GM12865 (cell line): ENCODE results near the gene PPIL6.
A peak's percentile ranks its signal among the peaks of the same experiment; 100 is the strongest.

Experiments used
- DNase-seq: peaks from one replicate; pipeline ENCODE4 v3.0.0; 2010; ENCODE audit warnings: low read depth
- H3K4me3 ChIP-seq: 2 replicates; pipeline ENCODE4 v1.5.1; 2011; ENCODE audit warnings: mild to moderate bottlenecking, low read depth, low read length, control low read depth
- CTCF ChIP-seq: IDR thresholded peaks from 2 replicates; pipeline ENCODE4 v1.5.1; 2011; ENCODE audit warnings: low read length, control low read depth, low read depth, inconsistent platforms; ENCODE audit not compliant: insufficient read depth; ENCODE audit errors: missing control alignments

The PPIL6 gene

GRCh38 chr6:109446072-109446471 lies 5.6 kb upstream of the PPIL6 start:
- TF ChIP-seq CTCF: no peak
- DNase-seq: no peak
- no peak overlapping the region for H3K4me3 ChIP-seq

- DNase-seq: no peak
- TF ChIP-seq CTCF: peak; percentile 8
- H3K4me3 ChIP-seq: no peak overlapping the region
Observed at GRCh38 chr6:109445382-109445781, 5.0 kb upstream of the PPIL6 start.

- DNase-seq: no peak
- no peak for TF ChIP-seq CTCF
- H3K4me3 ChIP-seq: no peak overlapping the region
Observed at GRCh38 chr6:109443425-109443950, 3.1 kb upstream of the PPIL6 start.

GRCh38 chr6:109442393-109442924 lies 2.0 kb upstream of the PPIL6 start:
- no peak for TF ChIP-seq CTCF
- no peak overlapping the region for H3K4me3 ChIP-seq
- peak; percentile 4 for DNase-seq

- H3K4me3 ChIP-seq: peak overlapping the region; percentile 91
- TF ChIP-seq CTCF: peak; percentile 9
- DNase-seq: peak; percentile 54
Observed at GRCh38 chr6:109441069-109441816, 815 bp upstream of the PPIL6 start.

GRCh38 chr6:109436041-109436440 lies 4.4 kb downstream of the PPIL6 start:
- no peak for TF ChIP-seq CTCF
- H3K4me3 ChIP-seq: no peak overlapping the region

More at GRCh38 chr6:109436041-109436440, 4.4 kb downstream of the PPIL6 start:
- no peak for DNase-seq
